ENCODE results near the gene NFYB.

The NFYB gene

GRCh38 chr12:104143002-104143401 lies 5.0 kb upstream of the NFYB start:
- Histone ChIP-seq H4K8ac (ENCODE audit: low read length) (no peak overlapping the region), H3K4me3 (ENCODE audit: insufficient read depth in 1 of 2, low read depth in 1 of 2, low read length in 2 of 2) (no peak overlapping the region), H2BK5ac (ENCODE audit: low read depth, low read length, poor library complexity, severe bottlenecking) (no peak overlapping the region), H3K4me1 (ENCODE audit: control insufficient read depth, insufficient read depth, low read depth, low read length) (peaks cover 7% of the 10 kb centered on the region), H3K27ac (ENCODE audit: low read length, poor library complexity, severe bottlenecking) (no peak overlapping the region), H2BK12ac (ENCODE audit: low read length in 2 of 2) (no peak overlapping the region), H3K36me3 (ENCODE audit: control insufficient read depth in 1 of 2, insufficient read depth in 2 of 2, low read depth in 1 of 2, low read length in 2 of 2) (no peaks in the 10 kb centered on the region), H3K4ac (ENCODE audit: low read depth in 1 of 2, low read length in 2 of 2) (no peak overlapping the region), H2BK120ac (ENCODE audit: low read depth, low read length) (no peak overlapping the region), H3K18ac (ENCODE audit: low read depth in 1 of 2, low read length in 2 of 2) (no peak overlapping the region), H3K9me3 (ENCODE audit: control insufficient read depth, low read length) (no peaks in the 10 kb centered on the region), H4K91ac (ENCODE audit: low read length) (no peak overlapping the region), H3K79me1 (replicated peaks; ENCODE audit: low read length, poor library complexity, severe bottlenecking) (no peaks in the 10 kb centered on the region), H2AFZ (ENCODE audit: low read depth, low read length) (no peak overlapping the region), H3K23ac (ENCODE audit: low read length in 2 of 2) (no peak overlapping the region), H2BK15ac (ENCODE audit: low read depth, poor library complexity, severe bottlenecking) (no peak overlapping the region), H3K4me2 (ENCODE audit: low read length, poor library complexity, severe bottlenecking) (no peak overlapping the region), H3K9ac (ENCODE audit: low read length) (no peak overlapping the region), H2AK5ac (ENCODE audit: low read length, severe bottlenecking) (no peak overlapping the region), H3K14ac (ENCODE audit: low read length in 2 of 2) (no peak overlapping the region), H3K27me3 (ENCODE audit: control insufficient read depth in 1 of 2, insufficient read depth in 1 of 2, low read length in 2 of 2) (no peaks in the 10 kb centered on the region)
- DNase-seq: no peak

- Histone ChIP-seq H4K91ac (ENCODE audit: low read length) (no peak overlapping the region), H3K4ac (ENCODE audit: low read depth in 1 of 2, low read length in 2 of 2) (no peak overlapping the region), H2AK5ac (ENCODE audit: low read length, severe bottlenecking) (no peak overlapping the region), H3K14ac (ENCODE audit: low read length in 2 of 2) (no peak overlapping the region), H3K18ac (ENCODE audit: low read depth in 1 of 2, low read length in 2 of 2) (no peak overlapping the region), H3K23ac (ENCODE audit: low read length in 2 of 2) (no peak overlapping the region), H3K4me3 (ENCODE audit: insufficient read depth in 1 of 2, low read depth in 1 of 2, low read length in 2 of 2) (no peak overlapping the region), H3K27ac (ENCODE audit: low read length, poor library complexity, severe bottlenecking) (no peak overlapping the region), H3K36me3 (ENCODE audit: control insufficient read depth in 1 of 2, insufficient read depth in 2 of 2, low read depth in 1 of 2, low read length in 2 of 2) (no peaks in the 10 kb centered on the region), H2BK120ac (ENCODE audit: low read depth, low read length) (no peak overlapping the region), H3K4me2 (ENCODE audit: low read length, poor library complexity, severe bottlenecking) (no peak overlapping the region), H2BK15ac (ENCODE audit: low read depth, poor library complexity, severe bottlenecking) (no peak overlapping the region), H3K79me1 (replicated peaks; ENCODE audit: low read length, poor library complexity, severe bottlenecking) (no peaks in the 10 kb centered on the region), H4K8ac (ENCODE audit: low read length) (no peak overlapping the region), H3K9ac (ENCODE audit: low read length) (no peak overlapping the region), H3K9me3 (ENCODE audit: control insufficient read depth, low read length) (no peaks in the 10 kb centered on the region), H2AFZ (ENCODE audit: low read depth, low read length) (no peak overlapping the region), H3K27me3 (ENCODE audit: control insufficient read depth in 1 of 2, insufficient read depth in 1 of 2, low read length in 2 of 2) (no peaks in the 10 kb centered on the region), H2BK5ac (ENCODE audit: low read depth, low read length, poor library complexity, severe bottlenecking) (no peak overlapping the region), H3K4me1 (ENCODE audit: control insufficient read depth, insufficient read depth, low read depth, low read length) (peaks cover 7% of the 10 kb centered on the region), H2BK12ac (ENCODE audit: low read length in 2 of 2) (no peak overlapping the region)
- no peak for DNase-seq
- WGBS: 82% methylated on average over 2 of the region's 2 CpGs
Measured at GRCh38 chr12:104142543-104142942, 4.5 kb upstream of the NFYB start.

- Histone ChIP-seq H2BK15ac (ENCODE audit: low read depth, poor library complexity, severe bottlenecking) (no peak overlapping the region), H4K8ac (ENCODE audit: low read length) (peak overlapping the region; percentile 98), H2AFZ (ENCODE audit: low read depth, low read length) (peak overlapping the region; percentile 43), H2AK5ac (ENCODE audit: low read length, severe bottlenecking) (no peak overlapping the region), H3K36me3 (ENCODE audit: control insufficient read depth in 1 of 2, insufficient read depth in 2 of 2, low read depth in 1 of 2, low read length in 2 of 2) (peaks cover 0 to 14% of the 10 kb centered on the region in 2 experiments), H2BK12ac (ENCODE audit: low read length in 2 of 2) (peak overlapping the region; percentile 63 to 88), H3K14ac (ENCODE audit: low read length in 2 of 2) (no peak overlapping the region), H2BK5ac (ENCODE audit: low read depth, low read length, poor library complexity, severe bottlenecking) (no peak overlapping the region), H3K4me1 (ENCODE audit: control insufficient read depth, insufficient read depth, low read depth, low read length) (peaks cover 8% of the 10 kb centered on the region), H3K27ac (ENCODE audit: low read length, poor library complexity, severe bottlenecking) (no peak overlapping the region), H2BK120ac (ENCODE audit: low read depth, low read length) (peak overlapping the region; percentile 89), H3K4ac (ENCODE audit: low read depth in 1 of 2, low read length in 2 of 2) (peak overlapping the region; percentile 64 to 94), H3K9ac (ENCODE audit: low read length) (peak overlapping the region; percentile 85), H3K4me2 (ENCODE audit: low read length, poor library complexity, severe bottlenecking) (peak overlapping the region; percentile 89), H3K9me3 (ENCODE audit: control insufficient read depth, low read length) (no peaks in the 10 kb centered on the region), H3K18ac (ENCODE audit: low read depth in 1 of 2, low read length in 2 of 2) (peak overlapping the region; percentile 88 to 98), H3K27me3 (ENCODE audit: control insufficient read depth in 1 of 2, insufficient read depth in 1 of 2, low read length in 2 of 2) (no peaks in the 10 kb centered on the region), H3K79me1 (replicated peaks; ENCODE audit: low read length, poor library complexity, severe bottlenecking) (peaks cover 6% of the 10 kb centered on the region), H4K91ac (ENCODE audit: low read length) (no peak overlapping the region), H3K23ac (ENCODE audit: low read length in 2 of 2) (no peak overlapping the region), H3K4me3 (ENCODE audit: insufficient read depth in 1 of 2, low read depth in 1 of 2, low read length in 2 of 2) (peak overlapping the region; percentile 54 to 71)
- DNase-seq: no peak
- WGBS: 56% methylated on average over 6 of the region's 7 CpGs
Measured at GRCh38 chr12:104138797-104139152, 765 bp upstream of the NFYB start.

GRCh38 chr12:104137001-104137901 lies 759 bp downstream of the NFYB start:
- Histone ChIP-seq H2BK12ac (ENCODE audit: low read length in 2 of 2) (no peak overlapping the region), H2BK120ac (ENCODE audit: low read depth, low read length) (peak overlapping the region; percentile 88), H3K79me1 (replicated peaks; ENCODE audit: low read length, poor library complexity, severe bottlenecking) (peaks cover 11% of the 10 kb centered on the region), H3K14ac (ENCODE audit: low read length in 2 of 2) (peak overlapping the region in 1 of 2 experiments; percentile 13), H3K36me3 (ENCODE audit: control insufficient read depth in 1 of 2, insufficient read depth in 2 of 2, low read depth in 1 of 2, low read length in 2 of 2) (peaks cover 4 to 29% of the 10 kb centered on the region in 2 experiments), H3K4me2 (ENCODE audit: low read length, poor library complexity, severe bottlenecking) (peak overlapping the region; percentile 53), H3K9ac (ENCODE audit: low read length) (peak overlapping the region; percentile 93), H2AFZ (ENCODE audit: low read depth, low read length) (no peak overlapping the region), H3K4me3 (ENCODE audit: insufficient read depth in 1 of 2, low read depth in 1 of 2, low read length in 2 of 2) (peak overlapping the region; percentile 74 to 90), H3K4me1 (ENCODE audit: control insufficient read depth, insufficient read depth, low read depth, low read length) (peaks cover 10% of the 10 kb centered on the region), H3K9me3 (ENCODE audit: control insufficient read depth, low read length) (no peaks in the 10 kb centered on the region), H3K4ac (ENCODE audit: low read depth in 1 of 2, low read length in 2 of 2) (peak overlapping the region; percentile 95 to 99), H4K8ac (ENCODE audit: low read length) (peak overlapping the region; percentile 80), H2BK15ac (ENCODE audit: low read depth, poor library complexity, severe bottlenecking) (peak overlapping the region; percentile 50), H2AK5ac (ENCODE audit: low read length, severe bottlenecking) (peak overlapping the region; percentile 77), H2BK5ac (ENCODE audit: low read depth, low read length, poor library complexity, severe bottlenecking) (peak overlapping the region; percentile 74), H3K27ac (ENCODE audit: low read length, poor library complexity, severe bottlenecking) (peak overlapping the region; percentile 52), H4K91ac (ENCODE audit: low read length) (peak overlapping the region; percentile 92), H3K27me3 (ENCODE audit: control insufficient read depth in 1 of 2, insufficient read depth in 1 of 2, low read length in 2 of 2) (no peaks in the 10 kb centered on the region), H3K23ac (ENCODE audit: low read length in 2 of 2) (peak overlapping the region in 1 of 2 experiments; percentile 16), H3K18ac (ENCODE audit: low read depth in 1 of 2, low read length in 2 of 2) (peak overlapping the region; percentile 70 to 85)
- peak; percentile 60 for DNase-seq
- WGBS: under 1% methylated on average over 43 of the region's 78 CpGs
